GM12865 (cell line): ENCODE data around the gene SLC9A9.

Experiments
- DNase-seq: peaks from one replicate; pipeline ENCODE4 v3.0.0; 2010; ENCODE audit warnings: low read depth
- H3K4me3 ChIP-seq: 2 replicates; pipeline ENCODE4 v1.5.1; 2011; ENCODE audit warnings: mild to moderate bottlenecking, low read depth, low read length, control low read depth
- CTCF ChIP-seq: IDR thresholded peaks from 2 replicates; pipeline ENCODE4 v1.5.1; 2011; ENCODE audit warnings: low read length, control low read depth, low read depth, inconsistent platforms; ENCODE audit not compliant: insufficient read depth; ENCODE audit errors: missing control alignments

SLC9A9 gene

GRCh38 chr3:143447491-143447890 is 400.8 kb downstream of the SLC9A9 start:
- DNase-seq: no peak
- H3K4me3 ChIP-seq: no peak overlapping the region
- TF ChIP-seq CTCF: no peak

GRCh38 chr3:143445118-143445517 is 403.1 kb downstream of the SLC9A9 start:
- no peak overlapping the region for H3K4me3 ChIP-seq
- DNase-seq: peak; percentile 79

GRCh38 chr3:143443851-143444331 is 404.4 kb downstream of the SLC9A9 start:
- no peak overlapping the region for H3K4me3 ChIP-seq
- no peak for TF ChIP-seq CTCF
- DNase-seq: peak; percentile 55

More at GRCh38 chr3:143445118-143445517, 403.1 kb downstream of the SLC9A9 start:
- no peak for TF ChIP-seq CTCF

- DNase-seq: no peak
- H3K4me3 ChIP-seq: no peak overlapping the region
- TF ChIP-seq CTCF: no peak
These were observed 405.3 kb downstream of the SLC9A9 start for GRCh38 chr3:143442814-143443447.

- no peak for TF ChIP-seq CTCF
- no peak for DNase-seq
- H3K4me3 ChIP-seq: no peak overlapping the region
These were observed 406.6 kb downstream of the SLC9A9 start for GRCh38 chr3:143441516-143442171.

GRCh38 chr3:143439817-143440216 is 408.5 kb downstream of the SLC9A9 start:
- DNase-seq: no peak
- no peak overlapping the region for H3K4me3 ChIP-seq
- TF ChIP-seq CTCF: no peak
